ENCODE measurements around the gene SLC4A4. TPM values are rescaled to one million over a fixed set of nuclear protein-coding genes. Genes with fewer than 3 reads are reported as not detected.

Gene SLC4A4
- total RNA-seq, 1 experiment from 2014 or later = 0.92 TPM

DNA sequence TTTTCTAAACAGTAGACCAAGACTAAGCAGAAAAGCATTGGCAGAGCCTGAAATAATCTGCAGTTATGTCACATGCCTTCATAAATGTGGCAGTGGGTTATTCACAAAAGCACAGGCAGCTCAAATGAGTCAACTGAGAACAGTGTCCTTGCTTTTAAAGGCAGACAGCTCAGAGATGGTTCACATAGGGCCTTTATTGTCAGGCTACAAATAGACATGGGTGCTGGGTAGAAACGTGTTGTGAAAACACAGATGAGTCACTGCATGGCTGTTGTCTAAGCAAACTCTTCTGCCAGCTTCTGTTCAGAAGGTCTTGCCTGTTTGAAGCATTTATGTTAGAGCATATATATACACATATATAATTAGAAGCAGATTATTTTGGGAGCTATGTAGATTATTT, 118.0 kb downstream of the SLC4A4 start:
- TF ChIP-seq, protein P1, sequence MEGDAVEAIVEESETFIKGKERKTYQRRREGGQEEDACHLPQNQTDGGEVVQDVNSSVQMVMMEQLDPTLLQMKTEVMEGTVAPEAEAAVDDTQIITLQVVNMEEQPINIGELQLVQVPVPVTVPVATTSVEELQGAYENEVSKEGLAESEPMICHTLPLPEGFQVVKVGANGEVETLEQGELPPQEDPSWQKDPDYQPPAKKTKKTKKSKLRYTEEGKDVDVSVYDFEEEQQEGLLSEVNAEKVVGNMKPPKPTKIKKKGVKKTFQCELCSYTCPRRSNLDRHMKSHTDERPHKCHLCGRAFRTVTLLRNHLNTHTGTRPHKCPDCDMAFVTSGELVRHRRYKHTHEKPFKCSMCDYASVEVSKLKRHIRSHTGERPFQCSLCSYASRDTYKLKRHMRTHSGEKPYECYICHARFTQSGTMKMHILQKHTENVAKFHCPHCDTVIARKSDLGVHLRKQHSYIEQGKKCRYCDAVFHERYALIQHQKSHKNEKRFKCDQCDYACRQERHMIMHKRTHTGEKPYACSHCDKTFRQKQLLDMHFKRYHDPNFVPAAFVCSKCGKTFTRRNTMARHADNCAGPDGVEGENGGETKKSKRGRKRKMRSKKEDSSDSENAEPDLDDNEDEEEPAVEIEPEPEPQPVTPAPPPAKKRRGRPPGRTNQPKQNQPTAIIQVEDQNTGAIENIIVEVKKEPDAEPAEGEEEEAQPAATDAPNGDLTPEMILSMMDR (conservative IDR thresholded peaks at IDR 0.05) = no peak
- Histone ChIP-seq H3K4me2 (ENCODE audit: insufficient read depth, insufficient read length, low read length) (no peak overlapping the region), H2BK120ac (ENCODE audit: low read depth, low read length, poor library complexity, severe bottlenecking) (no peak overlapping the region)

More for the DNA sequence above, 118.0 kb downstream of the SLC4A4 start:
- no CpG with 5 or more reads among the region's 1 CpG for WGBS (ENCODE audit: extremely low coverage, insufficient read length, low lambda C conversion rate)
- H3K79me2 ChIP-seq (ENCODE audit: insufficient read depth, low read length) = no peaks in the 10 kb centered on the region
- no peak overlapping the region for H2BK5ac ChIP-seq (ENCODE audit: insufficient read length, low read length)
- no peak overlapping the region for H3K27ac ChIP-seq (ENCODE audit: insufficient read length, low read depth, low read length)
- no peak overlapping the region for H3K9ac ChIP-seq (ENCODE audit: extremely low read depth, insufficient read length, low read length)
- H3K9me3 Mint-ChIP-seq = no peaks in the 10 kb centered on the region
- no peak overlapping the region for H2BK15ac ChIP-seq (ENCODE audit: low read depth, low read length)
- H3K14ac ChIP-seq (ENCODE audit: insufficient read depth, low read length) = no peak overlapping the region
- no peak overlapping the region for H2AFZ ChIP-seq (ENCODE audit: low read length)
- H3K27ac Mint-ChIP-seq = no peak overlapping the region
- no peak overlapping the region for H3K4ac ChIP-seq (ENCODE audit: low read depth, low read length)
- no peak overlapping the region for H3K4me3 Mint-ChIP-seq
- H2BK12ac ChIP-seq (ENCODE audit: insufficient read length, low read depth, low read length) = no peak overlapping the region
- H3T11ph ChIP-seq (ENCODE audit: low read length) = no peak overlapping the region
- no peak overlapping the region for H3K18ac ChIP-seq (ENCODE audit: insufficient read length, low read depth, low read length)
- H2AK5ac ChIP-seq (ENCODE audit: insufficient read length, low read length) = no peak overlapping the region
- H4K91ac ChIP-seq (ENCODE audit: insufficient read length, low read depth, low read length) = no peak overlapping the region
- H3K79me1 ChIP-seq (ENCODE audit: insufficient read depth, low read depth, low read length, poor library complexity, severe bottlenecking) = no peaks in the 10 kb centered on the region
- H3K27me3 Mint-ChIP-seq (ENCODE audit: low read depth) = no peaks in the 10 kb centered on the region
- no peak overlapping the region for H3K56ac ChIP-seq (ENCODE audit: insufficient read length, low read depth, low read length)
- no peaks in the 10 kb centered on the region for H3K23me2 ChIP-seq (ENCODE audit: insufficient read length, low read depth, low read length, poor library complexity, severe bottlenecking)
- no peak overlapping the region for H4K8ac ChIP-seq (replicated peaks; ENCODE audit: insufficient read length, low read depth, low read length)
- no peak overlapping the region for H2BK20ac ChIP-seq (ENCODE audit: low read depth, low read length, poor library complexity, severe bottlenecking)
- H3K27me3 ChIP-seq (ENCODE audit: insufficient read depth, low read length) = no peaks in the 10 kb centered on the region
- no peaks in the 10 kb centered on the region for H3K9me3 ChIP-seq (ENCODE audit: control insufficient read depth, low read depth, low read length)
- no peak overlapping the region for H3K23ac ChIP-seq (ENCODE audit: insufficient read length, low read depth, low read length)
- H4K5ac ChIP-seq (ENCODE audit: insufficient read length, low read depth, low read length) = no peak overlapping the region
- H3K4me1 ChIP-seq (ENCODE audit: insufficient read depth, low read length) = no peaks in the 10 kb centered on the region
- H3K4me1 Mint-ChIP-seq = peaks cover 4% of the 10 kb centered on the region in 2 experiments; a peak in 2 of 4 replicates
- H4K20me1 ChIP-seq (ENCODE audit: control insufficient read depth, insufficient read depth, insufficient read length) = no peaks in the 10 kb centered on the region
- H3K36me3 Mint-ChIP-seq (ENCODE audit: insufficient read depth in 1 of 3, low read depth in 3 of 3) = no peaks in the 10 kb centered on the region
- no peak for DNase-seq

Data from H9 (cell line).